Activated T-cell treated with anti-CD3 and anti-CD28 coated beads for 48 hours (primary cell): ENCODE measurements around the gene SPECC1.
"Not testable (repeated sequence)": the region's sequence is repeated elsewhere in the genome, so short reads cannot be mapped to it uniquely, and the experiment has no call there.

ENCODE experiments used
- DNase-seq: peaks from one replicate; pipeline ENCODE4 v3.0.0-alpha.2; 2020; ENCODE audit warnings: low read depth

SPECC1 gene, protein sequence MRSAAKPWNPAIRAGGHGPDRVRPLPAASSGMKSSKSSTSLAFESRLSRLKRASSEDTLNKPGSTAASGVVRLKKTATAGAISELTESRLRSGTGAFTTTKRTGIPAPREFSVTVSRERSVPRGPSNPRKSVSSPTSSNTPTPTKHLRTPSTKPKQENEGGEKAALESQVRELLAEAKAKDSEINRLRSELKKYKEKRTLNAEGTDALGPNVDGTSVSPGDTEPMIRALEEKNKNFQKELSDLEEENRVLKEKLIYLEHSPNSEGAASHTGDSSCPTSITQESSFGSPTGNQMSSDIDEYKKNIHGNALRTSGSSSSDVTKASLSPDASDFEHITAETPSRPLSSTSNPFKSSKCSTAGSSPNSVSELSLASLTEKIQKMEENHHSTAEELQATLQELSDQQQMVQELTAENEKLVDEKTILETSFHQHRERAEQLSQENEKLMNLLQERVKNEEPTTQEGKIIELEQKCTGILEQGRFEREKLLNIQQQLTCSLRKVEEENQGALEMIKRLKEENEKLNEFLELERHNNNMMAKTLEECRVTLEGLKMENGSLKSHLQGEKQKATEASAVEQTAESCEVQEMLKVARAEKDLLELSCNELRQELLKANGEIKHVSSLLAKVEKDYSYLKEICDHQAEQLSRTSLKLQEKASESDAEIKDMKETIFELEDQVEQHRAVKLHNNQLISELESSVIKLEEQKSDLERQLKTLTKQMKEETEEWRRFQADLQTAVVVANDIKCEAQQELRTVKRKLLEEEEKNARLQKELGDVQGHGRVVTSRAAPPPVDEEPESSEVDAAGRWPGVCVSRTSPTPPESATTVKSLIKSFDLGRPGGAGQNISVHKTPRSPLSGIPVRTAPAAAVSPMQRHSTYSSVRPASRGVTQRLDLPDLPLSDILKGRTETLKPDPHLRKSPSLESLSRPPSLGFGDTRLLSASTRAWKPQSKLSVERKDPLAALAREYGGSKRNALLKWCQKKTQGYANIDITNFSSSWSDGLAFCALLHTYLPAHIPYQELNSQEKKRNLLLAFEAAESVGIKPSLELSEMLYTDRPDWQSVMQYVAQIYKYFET

DNA sequence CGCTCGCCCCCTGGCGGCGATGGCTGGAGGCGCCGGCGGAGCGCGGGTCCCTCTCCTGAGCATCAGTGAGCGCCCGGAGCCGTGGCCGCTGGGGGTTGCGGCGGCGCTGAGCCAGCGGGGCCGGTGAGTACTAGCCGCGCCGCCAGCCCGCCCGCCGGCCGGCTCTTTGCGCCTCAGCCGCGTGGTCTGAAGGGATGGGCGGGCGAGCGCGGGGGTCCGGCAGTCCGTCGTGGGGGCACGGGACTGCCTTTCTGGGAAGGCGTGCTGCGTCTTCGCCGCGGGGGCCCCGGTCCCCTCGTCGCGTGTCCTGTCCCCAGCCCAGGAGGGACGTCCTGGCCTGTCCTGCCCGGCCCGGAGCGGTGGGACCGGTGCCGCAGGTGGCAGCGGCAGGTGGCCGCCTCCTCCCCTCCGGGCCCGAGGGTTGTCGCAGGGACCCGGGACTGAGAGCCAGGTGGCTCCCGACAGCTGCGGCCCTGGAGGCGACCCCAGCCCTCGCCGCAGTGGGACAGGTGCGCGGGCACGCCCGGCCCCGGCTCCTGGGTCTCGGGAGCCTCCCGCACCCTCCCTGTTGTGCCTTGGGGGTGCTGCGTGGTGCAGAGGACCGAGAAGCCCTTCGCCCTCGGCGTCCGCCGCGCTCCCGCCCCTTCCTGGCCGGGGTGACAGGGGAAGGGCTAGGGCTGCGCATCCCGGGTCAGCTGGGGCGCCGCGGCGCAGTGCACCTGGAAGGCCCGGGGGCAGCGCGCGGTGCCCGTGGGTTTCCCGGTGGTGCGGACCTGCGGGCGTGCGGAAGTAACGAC, at the start of gene SPECC1:
Gene SPECC1 (plus strand): TSS at position 58 of the 797 bp plus-strand sequence. CDS start 87,293 bp downstream, outside the sequence.
- peak; percentile 94 for DNase-seq

DNA sequence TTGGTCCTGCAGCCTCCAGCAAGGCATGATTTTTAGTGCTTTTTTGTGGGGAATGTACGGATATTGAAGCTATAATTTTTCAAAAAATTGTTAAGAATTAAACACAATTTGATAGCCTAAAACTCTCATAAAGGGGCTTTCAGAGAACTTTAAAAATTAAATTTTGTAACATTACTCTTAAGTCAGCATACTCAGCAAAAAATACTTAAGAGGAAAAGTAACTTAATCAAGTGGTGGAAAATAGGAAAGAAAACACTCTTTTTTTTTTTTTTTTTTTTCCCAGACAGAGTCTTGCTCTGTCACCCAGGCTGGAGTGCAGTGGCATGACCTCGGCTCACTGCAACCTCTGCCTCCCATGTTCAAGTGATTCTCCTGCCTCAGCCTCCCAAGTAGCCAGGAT, 46.2 kb upstream of the SPECC1 start:
- not testable (repeated sequence) for DNase-seq

DNA sequence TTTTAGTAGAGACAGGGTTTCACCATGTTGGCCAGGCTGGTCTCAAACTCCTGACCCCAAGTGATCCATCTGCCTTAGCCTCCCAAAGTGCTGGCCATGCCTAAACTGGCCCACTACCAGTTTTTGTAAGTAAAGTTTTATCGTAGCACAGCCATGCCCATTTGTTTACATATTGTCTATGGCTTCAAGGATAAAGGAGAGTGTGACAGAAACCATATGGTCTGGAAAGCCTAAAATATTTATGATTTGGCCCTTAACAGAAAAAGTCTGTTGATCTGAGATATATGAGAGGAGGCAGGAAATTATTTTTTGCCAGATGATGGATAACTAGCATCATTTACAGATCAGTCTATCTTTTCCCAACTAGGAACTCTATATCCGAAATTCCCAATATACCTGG, 36.0 kb upstream of the SPECC1 start:
- no peak for DNase-seq

DNA sequence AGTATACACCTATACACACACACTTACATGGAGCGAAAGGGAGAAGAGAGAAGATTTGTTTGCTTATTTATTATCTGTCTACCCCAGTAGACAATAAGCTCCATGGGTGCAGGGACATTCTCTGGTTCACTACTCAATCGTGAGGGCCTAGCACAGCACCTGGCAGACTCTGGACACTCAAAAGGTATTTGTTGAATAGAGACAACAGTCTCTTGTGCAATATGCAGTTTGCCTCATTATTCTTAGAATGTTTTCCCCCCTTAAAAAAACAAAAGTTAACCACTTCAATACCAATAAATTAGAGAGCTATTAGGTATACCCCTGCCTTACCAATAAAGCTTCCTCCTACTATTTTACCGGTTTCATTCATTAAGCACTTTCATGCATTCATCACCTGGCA, 33.6 kb upstream of the SPECC1 start:
- no peak for DNase-seq

DNA sequence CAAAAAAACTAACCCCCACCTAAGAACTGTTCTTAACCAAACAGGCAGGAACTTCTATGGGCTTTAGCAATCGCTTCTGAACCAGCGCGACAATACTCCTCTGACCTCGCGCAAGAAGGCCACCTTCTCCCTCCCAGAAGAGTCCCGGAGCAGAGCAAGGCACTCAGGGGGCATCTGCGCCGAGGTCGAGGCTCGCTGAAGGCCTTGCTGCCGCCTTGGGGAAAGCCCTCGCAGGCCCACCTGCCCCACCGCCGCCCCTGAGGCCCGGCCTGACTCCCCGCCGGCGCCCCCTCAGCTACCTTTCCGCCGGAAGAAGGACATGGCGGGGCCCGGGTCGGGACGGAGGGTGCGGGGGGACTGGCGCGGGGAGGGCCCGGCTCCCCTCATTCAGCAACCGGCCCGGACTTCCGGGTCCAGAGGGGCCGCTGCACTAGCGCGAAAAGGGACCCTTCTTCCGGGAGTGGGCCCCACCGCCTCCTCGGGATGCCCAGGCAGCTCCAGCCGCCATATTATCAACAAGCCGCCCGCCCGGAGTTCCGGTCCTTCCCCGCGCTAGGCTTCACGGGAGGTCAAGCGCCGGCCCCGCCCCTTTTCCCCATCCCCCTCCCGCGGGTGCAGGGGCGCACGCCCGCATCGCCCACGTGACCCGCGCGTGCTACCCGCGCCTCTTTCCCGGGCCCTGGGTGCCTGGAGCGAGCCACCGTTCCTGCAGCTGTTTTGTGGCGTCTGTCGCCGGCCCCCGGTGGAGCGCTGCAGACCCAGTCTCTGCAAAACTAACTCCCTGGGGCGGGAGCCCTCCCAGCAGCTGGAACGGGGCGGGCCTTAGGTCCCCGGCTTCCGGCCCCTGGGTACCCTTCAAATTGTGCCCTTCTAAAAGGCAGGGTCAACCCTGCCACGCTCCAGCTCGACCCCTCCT, 31.6 kb upstream of the SPECC1 start, which contains the start of gene AKAP10:
Gene AKAP10 (minus strand): TSS at position 536 of the 916 bp plus-strand sequence. CDS start 149 bp downstream, at position 387.
- DNase-seq, result peak; percentile 95

DNA sequence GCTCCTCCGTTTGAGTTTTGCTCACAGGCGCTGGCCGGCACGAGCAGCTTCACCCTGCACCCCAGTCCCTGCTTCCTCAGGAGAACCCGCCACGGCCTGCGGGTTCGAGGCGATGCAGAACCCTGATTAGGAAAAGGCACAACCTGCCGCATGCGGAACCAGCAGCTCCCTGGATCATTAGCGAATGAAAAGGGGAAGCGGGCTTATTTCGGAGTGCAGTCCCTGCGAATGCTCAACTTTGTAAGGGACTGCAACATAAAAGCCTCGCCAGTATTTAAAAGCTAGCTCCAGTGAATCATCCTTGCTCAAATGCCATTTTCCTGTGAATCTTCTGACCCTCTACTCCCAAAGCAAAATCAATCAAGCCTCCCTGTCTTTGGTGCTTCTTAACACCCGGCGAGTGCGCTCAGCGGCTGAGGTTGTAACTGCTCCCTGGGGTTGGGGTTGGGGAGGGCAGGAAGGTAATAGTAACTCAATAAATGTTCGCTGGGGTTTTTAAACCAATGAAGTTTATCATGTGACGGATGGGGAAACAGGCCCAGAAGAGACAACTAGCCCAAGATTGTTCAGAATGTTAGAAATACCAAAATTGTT, 30.9 kb upstream of the SPECC1 start:
- peak; percentile 18 for DNase-seq

DNA sequence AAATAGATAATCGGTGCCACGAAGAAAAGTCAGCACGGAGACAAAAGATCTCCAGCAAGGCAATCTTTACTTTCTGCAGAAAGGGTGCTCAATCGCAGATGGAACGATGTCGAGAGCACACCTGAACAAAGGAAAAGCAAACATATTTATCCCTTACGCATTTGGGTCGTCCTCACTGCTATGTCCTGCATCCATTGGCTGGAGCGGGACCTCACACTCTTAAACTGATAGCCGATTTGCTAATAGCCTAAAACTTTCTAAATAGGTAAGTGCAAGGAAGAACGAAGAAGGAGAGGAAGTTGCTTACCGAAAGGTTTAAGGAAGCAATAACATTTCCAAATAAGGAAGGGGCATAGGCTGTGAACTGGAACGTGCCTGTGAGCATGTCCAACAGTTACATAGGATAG, 30.4 kb upstream of the SPECC1 start:
- no peak for DNase-seq

DNA sequence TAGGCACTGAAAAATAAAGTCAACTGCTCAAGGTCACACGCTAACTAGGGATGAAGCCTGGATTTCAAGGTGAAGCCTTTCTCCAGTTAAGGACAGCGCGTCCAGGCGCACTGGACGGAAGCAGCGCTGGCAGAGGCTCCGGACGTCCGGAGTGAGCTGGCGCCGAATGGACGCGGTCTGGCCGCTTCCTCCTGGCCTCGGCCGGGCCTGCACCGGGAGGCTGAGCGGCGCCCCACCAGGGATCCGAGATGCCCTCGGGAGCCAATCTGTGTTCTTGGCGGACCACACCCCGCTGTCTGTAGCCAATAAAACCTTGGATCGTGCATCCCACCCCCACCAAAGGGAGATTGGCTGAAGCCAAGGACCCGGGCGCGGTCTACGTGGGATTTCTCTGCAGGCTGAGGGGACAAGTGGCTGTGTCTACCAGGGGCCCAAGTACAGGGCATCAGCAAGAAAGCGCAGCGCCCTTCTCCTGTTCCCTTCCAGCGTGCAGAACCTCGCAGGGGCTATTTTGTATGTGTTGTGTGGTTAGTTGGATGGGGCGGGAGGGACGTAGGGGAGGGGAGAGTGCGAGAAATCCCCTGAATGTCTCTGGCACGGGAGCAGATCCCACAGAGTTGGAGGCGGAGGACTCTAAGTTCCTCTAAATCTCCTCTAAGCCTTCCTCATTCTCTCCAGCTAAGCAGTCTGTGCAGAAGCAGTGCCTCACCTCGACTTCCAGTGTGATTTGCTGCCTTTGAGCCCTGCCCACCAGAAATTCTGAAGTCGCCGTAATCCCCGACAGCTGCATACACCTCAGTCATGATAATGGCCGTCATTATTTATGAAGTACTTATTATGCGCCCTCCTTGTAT, 29.0 kb upstream of the SPECC1 start:
- DNase-seq, result no peak

DNA sequence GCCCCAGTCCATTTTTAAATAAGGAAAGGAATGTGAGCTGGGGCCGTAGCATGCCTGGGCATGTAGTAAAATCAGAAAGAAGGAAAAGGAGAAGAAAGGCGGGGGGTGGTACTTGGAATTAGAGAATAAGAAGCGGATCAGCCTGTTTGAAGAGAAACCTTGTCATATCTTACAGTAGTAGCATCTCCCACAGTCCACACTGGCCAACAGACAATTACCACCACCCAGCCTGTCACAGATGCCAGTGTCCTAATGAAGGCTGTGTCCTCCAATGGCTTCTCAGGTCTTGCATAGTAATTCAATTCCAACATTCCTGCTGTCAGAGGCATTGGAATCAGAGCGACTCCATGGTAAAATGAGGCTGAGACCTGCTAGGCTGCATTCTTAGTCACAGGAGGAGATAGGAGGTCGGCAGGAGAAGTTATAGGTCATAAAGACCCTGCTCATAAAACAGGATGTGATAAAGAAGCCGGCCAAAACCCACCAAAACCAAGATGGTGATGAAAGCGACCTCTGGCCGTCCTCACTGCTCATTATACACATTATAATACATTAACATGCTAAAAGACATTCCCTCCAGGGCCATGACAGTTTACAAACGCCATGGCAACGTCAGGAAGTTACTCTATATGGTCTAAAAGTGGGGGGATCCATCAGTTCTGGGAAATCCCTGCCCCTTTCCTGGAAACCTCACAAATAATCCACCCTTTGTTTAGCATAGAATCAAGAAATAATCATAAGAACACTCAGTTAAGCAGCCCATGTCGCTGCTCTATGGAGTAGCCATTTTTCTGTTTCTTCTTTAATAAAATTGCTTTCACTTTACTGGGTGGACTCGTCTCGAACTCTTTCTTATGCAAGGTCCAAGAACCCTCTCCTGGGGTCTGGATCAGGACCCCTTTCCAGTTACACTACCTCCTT, 22.0 kb upstream of the SPECC1 start:
- no peak for DNase-seq

DNA sequence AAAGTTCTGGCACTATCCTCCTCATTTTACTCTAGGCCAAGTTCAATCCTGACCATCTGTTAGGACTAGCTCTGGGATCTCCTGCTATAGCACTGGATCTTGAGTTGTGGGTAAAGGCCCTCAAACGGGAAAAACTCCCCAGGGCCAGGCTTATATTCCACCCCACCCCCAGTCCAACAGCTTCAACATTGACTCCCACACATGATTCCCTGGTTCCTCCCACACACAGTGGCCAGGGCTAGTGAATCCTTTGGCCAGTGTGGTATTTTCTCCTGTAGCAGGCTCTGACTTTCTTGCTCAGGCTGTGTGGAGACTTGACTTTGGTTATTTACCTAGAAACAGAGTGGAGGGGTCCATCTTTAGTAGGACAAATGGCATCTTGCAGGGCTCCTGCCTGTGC, 21.3 kb upstream of the SPECC1 start:
- no peak for DNase-seq

DNA sequence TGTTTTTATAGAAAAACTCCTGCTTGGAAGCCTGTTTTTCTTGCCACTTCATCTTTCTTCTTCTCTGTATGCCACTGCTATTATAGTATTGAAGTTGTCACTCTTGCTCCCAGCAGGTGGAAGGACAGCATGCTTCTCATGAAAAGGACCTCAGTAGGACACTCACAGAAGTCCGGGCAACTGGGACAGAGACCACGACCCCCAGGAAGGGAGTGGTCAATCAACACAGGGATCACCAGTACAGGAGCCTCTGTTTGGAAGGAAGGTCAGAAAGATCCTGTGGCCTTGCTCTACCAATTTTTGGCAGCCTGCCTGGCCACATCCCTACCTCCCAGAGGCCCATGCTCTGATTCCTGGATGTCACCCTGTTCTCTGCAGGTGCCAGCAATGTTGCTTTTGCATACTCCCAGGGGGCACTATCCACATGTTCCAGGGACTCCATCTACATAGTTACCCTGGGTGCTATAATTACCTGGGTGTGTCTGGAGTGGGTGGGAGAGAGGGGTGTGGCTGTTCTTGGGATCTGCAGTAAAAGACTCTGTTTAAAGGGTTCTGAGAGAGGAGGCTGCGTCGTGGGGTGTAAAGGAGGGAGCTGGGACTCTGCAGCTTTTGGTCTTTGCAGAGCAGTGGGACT, 17.8 kb upstream of the SPECC1 start:
- DNase-seq, result no peak

DNA sequence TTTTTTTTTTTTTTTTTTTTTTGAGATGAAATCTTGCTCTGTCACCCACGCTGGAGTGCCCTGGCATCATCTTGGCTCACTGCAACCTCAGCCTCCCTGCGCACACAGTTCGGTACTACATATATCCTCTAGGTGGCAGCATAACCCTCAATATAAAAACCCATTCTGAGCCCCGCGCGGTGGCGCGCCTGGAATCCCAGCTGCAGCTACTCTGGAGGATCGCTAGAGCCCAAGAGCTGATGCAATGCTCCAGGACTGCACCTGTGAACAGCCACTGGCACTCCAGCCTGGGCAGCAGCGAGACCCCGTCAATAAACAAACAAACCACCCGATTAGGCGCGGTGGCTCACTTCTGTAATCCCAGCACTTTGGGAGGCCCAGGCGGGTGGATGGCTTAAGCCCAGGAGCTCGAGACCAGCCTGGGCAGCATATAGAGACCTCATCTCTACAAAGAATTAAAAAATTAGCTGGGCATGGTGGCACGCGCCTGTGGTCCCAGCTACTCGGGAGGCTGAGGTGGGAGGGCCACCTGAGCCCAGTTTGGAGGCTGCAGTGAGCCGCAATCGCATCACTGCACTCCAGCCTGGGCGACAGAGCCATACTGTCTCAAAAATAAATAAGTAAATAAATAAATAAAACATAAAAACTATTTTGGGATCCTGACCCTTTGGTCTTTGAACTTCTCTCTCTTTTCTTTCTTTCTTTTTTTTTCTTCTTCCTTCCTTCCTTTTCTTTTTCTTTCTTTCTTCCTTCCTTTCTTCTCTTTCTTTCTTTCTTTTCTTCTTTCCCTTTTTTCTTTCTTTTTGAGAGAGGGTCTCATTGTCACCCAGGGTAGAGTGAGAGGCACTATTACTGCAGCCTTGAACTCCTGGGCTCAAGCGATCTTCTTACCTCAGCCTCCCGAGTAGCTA, 16.1 kb upstream of the SPECC1 start:
- DNase-seq, result peak; percentile 69

DNA sequence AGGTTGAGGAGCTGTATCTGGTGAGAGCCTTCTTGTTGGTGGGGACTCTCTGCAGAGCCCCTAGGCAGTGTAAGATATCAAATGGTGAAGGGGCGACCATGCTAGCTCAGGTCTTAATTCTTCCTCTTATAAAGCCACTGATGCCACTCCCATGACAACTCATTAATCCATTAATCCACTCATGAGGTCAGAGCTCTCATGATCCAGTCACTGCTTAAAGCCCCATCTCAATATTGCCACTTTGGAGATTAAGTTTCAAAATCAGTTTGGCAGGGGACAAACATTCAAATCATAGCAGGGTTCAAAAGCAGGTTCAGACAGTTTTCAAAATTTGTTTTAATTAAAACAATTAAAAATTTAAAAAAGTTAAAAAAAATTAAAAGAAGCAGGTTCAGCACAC, 13.1 kb upstream of the SPECC1 start:
- no peak for DNase-seq

DNA sequence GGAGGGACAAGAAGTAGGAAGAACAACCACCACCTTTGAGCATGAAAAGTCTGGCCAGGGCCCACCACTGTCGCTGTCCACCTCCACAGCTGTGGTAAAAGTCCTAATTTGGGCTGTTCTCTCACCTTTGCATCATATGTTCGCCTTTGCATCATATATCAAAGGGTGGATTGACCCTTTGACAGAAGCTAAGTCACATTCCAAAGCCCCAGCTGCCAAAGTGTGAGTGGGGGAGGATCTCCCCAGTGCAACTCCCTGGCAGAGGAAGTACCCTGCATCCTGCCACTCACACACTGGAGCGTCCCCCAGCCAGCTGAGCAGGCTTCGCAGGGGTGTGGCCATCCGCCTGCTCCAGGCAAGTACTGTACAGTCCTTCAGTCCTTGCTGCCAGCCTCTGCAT, 12.7 kb upstream of the SPECC1 start:
- DNase-seq, result no peak

DNA sequence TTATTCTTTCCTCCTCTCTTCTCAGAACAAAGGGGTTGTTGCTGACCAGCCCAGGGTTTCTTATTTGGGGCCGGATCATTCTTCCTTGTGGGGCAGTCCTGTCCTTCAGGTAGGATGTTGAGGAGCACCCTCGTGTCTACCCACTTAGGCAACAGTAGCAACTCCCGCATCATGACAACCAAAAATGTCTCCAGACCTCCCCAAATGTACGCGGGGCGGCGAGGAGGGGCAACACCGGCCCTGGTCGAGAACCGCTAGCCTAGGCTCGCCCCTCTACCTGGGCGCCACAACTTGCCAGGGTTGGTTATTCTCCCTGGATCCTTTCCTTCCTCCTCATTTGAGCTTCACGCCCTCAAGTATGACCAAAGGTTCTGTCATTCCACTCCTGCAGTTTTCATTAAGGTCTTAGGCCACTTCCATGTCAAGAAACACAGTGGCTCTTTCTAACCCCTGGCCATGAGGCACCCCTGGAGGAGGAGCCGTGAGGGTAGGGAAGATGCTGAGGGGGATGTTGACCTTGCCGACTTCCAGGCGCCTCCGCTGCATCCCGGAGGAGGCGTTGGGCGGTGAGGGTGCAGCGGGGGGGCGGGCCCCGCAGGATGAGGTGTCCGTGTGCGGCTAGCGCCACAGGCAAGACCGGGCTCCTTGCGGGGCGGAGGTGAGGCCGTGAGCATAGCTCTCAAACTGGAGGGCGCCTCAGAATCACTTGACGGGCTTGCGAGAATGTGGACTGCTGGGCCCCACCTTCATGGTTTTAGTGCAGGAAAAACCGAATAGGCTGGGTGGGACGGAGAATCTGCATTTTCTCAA, 712 bp upstream of the SPECC1 start:
- DNase-seq, result peak; percentile 16

DNA sequence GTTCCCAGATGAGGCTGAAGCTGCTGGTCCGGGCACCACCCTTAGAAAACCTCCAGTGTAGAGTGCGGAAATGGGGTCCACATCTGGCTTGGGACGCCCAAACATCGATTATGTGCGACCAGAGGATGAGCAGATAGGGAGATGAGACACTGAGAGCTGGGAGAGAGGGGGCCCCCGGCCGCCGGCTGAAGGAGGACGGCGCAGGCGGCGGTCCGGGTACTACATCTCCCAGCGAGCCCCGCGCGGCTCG, 182 bp upstream of the SPECC1 start:
- DNase-seq, result no peak
